ENCODE results near the gene RAB18.
"Not testable (repeated sequence)": the region's sequence is repeated elsewhere in the genome, so short reads cannot be mapped to it uniquely, and the experiment has no call there.

The RAB18 gene

GRCh38 chr10:27504007-27504807, at the start of gene RAB18:
TSS of gene RAB18 (plus strand) at chr10:27504304. CDS start at chr10:27504370, 66 bp downstream.
- DNase-seq, result peak; percentile 97

DNA sequence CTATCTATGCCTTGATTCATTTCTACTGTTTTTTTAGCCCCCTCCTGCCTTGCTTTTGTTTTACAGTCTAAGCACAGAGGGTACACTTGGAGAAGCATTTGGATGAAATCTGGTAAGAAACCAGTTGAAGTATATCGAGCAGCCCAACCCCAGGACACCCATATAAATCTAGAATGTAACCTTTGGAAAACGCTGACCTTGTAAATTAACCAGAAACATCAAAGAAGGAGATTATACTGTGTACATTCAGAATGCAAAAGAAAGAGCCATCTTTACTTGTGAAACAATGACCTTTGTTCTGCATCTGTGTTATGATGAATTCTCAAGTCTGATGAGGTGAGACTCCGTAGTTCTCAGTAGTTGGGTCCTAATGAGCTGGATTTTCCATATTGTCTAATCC, 49.3 kb upstream of the RAB18 start:
- DNase-seq, result no peak

GRCh38 chr10:27457261-27457945, 46.7 kb upstream of the RAB18 start:
- no peak for DNase-seq

- DNase-seq, result no peak
These were observed 46.1 kb upstream of the RAB18 start for GRCh38 chr10:27457966-27458365.

GRCh38 chr10:27461312-27461711, 42.8 kb upstream of the RAB18 start:
- DNase-seq, result no peak

- DNase-seq, result no peak
These were observed 40.1 kb upstream of the RAB18 start for GRCh38 chr10:27463961-27464360.

DNA sequence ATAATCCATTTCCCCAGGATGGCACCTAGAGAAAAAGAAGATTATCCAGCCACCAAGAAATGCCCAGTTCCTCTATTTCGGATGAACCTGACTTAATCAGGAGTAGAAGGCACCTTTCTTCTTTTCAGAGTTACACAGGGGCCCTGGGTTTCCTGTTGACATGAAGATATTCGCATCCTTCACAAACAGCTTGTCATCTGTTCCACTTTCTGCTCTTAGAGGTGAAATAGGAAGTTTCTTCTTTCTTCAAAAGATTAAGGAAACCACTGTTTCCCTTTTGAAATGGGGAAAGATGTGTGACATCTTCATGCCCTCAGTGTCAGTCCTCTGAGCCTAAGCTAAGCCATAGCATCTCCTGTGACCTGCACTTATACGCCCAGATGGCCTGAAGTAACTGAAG, 39.1 kb upstream of the RAB18 start:
- DNase-seq, result no peak

- DNase-seq, result not testable (repeated sequence)
These were observed 38.5 kb upstream of the RAB18 start for GRCh38 chr10:27465596-27465995.

DNA sequence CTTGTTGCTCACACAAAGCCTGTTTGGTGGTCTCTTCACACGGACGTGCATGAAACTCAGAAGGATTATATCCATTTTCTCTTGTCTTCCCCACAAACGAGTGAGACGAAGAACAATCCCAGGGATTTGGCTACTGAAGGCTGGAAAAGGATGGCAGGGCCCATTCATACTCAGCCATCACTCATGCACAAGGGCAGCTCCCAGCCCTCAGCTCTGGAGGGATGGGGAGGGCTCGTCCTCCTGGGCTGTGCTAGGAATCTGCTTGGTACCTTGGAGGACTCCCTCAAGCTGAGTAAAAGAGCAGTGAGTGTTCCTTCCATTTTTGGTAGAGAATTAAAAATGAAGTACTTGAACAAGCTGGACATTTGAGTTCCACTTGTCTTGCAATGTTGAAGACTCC, 33.2 kb upstream of the RAB18 start:
- DNase-seq, result no peak

DNA sequence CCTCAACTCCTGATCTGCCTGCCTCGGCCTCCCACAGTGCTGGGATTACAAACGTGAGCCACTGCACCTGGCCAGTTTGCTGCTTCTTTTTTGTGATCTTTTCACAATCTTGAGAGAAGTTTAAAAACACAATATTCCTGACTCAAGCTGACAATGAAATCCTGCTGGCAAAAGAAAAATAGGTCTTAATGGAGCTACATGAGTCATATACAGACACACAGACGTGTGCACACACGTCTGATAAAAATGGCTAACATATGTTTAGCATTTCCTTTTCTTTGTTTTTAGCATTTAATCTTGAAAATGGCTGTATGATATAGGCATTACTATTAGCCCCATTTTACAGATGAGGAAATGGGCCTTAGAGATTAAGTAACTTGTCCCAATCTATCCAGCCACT, 29.4 kb upstream of the RAB18 start:
- DNase-seq, result no peak

DNA sequence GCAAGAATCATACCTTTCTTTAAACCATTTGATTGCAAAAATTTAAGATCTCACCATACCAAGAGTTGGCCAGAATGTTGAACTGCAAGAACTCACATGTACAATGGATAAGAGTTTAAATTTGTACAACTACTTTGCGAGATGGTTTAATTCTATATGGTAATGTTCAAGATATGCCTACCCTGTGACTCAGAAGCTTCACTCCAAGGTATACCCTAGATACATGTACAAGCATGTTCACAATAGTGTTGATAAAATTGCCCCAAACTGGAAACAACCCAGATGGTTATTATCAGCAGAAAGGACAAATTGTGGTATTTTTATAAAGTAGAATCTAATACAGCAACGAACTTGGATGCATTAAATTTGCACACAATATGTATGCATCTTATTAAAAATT, 25.1 kb upstream of the RAB18 start:
- DNase-seq, result no peak

DNA sequence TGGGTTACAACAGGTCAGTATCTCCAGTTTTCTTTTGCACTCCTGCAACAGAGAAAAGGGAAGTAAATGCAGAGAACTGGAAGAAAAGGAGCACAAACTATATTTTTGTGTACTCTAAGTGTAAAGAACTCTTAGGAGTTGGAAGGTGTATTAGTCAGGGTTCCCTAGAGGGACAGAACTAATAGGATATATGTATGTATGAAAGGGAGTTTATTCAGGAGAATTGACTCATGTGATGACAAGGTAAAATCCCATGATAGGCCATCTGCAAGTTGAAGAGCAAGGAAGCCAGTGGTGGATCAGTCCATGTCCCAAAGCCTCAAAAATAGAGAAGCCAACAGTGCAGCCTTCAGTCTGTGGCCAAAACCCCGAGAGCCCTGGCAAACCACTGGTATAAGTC, 22.6 kb upstream of the RAB18 start:
- no peak for DNase-seq

DNA sequence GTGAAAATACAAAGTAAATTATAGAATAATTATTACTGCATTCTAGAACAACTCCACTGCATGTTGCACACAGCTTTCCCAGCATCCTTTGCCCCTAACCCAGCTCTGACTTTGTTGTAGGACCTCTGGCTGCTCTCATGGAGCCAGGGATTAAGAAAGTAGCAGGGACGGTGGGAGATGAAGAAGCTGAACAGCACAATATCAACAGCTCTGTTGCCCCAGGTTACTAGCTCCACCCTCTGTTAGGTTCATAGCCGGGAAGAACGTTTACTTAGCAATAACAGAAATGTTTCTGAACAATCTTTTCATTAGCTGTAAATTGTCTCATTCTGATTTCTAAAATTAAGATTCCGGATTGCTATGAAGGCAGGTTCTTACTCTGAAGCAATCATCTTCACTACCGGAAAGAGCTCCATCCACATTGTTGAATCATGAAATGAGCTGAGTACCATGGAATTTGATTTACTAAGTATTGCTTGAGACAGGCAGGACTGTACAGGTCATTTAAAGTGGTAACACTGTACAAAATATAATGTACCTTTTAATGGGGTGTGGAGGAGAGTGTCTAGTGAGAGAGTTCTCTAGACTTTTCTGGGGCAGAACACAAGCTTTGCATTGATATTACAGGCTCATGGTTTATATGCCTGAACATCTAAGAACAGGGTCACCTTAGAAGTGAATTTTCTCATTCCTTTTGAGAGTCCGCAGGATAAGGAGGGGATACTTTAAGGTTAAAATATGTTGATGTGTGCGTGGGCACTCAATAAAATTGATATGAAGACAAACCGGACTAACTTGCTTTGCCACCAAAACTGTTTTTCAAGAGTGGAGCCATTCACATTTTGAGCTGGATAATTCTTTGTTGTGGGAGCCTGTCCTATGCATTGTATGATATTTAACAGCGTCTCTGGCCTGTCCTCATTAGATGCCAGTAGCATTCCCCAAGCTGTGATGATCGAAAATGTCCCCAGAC, 20.8 kb upstream of the RAB18 start:
- DNase-seq, result no peak

DNA sequence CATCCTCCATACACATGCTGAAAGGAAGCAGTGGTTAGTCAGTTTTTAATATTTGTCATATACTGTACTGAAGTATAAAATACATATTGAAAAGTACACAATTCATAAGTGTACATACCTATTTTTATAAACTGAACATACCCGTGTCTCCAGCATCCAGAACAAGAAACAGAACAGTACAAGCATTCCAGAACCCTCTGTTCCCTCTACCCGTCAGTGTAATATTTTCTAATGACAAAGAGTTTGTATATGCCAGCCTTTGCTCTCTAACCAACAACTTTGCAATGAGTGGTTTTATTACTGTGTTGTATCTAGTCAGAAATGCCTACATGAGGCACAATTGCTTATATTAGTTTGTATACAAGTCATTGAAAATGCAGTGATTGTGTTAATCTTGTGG, 18.7 kb upstream of the RAB18 start:
- no peak for DNase-seq

DNA sequence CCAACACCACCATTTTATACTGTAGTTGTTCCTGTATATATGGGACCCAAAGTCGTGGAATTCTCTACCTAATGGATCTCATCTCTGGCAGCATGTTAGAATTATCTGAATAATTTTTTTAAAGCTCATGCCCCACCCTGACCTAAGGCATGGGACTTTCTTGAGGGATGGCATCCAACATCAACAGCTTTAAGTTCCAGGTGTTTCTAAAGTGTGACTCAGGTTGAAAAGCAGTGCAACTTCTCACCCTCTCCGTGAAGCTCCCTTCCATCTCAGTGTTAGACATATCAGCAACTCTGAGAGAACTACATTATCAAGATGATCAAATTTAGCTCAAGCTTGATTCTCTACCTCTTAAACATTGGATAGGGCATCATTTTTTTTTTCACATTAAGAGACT, 18.1 kb upstream of the RAB18 start:
- DNase-seq, result no peak

DNA sequence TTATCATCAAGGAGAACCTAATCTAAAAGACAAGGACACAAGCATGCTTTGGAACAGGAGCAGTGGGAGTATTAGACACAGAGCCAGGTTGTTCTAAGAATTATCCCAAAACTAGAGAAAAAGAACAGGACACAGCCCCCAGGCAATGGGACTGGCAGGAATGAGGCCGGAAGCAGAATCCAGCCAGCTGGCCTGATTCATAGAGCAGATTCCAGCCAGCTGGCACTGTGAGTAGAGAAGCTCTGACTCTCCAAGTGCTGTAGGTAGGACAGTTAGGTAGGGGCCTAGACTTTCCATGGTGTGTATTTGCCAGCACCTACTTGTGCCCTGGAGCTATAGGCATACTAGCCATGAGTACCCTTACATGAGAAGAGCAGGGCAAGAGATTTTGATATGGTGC, 13.3 kb upstream of the RAB18 start:
- no peak for DNase-seq

DNA sequence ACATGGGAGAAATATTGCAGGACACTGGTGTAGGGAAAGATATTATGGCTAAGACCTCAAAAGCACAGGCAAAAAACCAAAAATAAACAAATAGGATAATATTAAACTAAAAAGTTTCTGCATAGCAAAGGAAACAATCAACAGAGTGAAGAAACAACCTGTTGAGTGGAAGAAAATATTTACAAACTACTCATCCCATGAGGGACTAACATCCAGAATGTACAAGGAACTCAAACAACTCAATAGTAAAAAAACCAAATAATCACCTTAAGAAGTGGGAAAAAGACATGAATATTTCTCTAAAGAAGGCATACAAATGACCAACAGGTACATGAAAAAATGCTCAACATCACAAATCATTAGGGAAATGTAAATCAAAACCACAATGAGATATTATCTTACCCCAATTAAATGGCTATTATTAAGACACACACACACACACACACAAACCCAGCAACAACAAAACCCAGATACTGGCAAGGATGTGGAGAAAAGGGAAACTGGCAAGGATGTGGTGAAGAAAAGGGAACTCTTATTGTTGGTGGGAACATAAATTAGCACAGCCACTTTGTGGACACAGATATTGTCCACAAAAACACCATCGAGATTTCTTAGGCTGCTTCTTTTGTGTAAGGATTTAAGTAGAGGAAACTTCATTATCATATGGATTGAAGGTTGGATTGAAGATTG, 9.8 kb upstream of the RAB18 start:
- DNase-seq, result no peak

GRCh38 chr10:27496137-27496536, 8.0 kb upstream of the RAB18 start:
- no peak for DNase-seq

GRCh38 chr10:27500096-27500495, 4.0 kb upstream of the RAB18 start:
- no peak for DNase-seq

DNA sequence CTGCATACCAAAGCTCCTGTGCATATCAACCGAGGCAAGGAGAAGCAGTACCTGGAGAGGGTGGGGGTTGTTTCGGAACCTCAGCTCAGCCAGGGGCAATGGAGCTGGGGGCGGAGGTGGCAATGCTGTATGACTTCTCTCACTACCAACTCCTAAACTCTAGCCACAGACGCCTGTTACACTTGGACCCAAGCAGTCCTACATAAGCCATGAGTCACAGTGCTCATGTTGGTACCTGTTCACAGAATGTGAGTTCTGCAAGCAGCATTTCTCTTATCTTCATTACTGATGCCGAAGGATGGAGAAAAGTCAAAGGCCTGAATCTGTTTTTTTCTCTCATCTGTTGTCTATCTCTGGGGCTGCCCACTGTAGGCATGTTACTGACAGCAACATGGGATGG, 3.2 kb upstream of the RAB18 start:
- DNase-seq, result no peak

- no peak for DNase-seq
These were observed 552 bp upstream of the RAB18 start for GRCh38 chr10:27503498-27504006.

- DNase-seq, result no peak
These were observed 830 bp downstream of the RAB18 start for GRCh38 chr10:27504808-27505460.

All from stimulated activated CD8-positive, alpha-beta memory T cell treated with anti-CD3 and anti-CD28 coated beads, Interleukin-4, amount 100 ng/mL, for 48 hours (primary cell).